GM19238 (cell line): Measurements from ENCODE around the gene DDOST.
A peak's percentile ranks its signal among the peaks of the same experiment; 100 is the strongest.

Experiments used
- DNase-seq: peaks from one replicate; pipeline ENCODE4 v3.0.0; 2011; ENCODE audit warnings: low spot score; ENCODE audit not compliant: insufficient read length

DDOST gene

GRCh38 chr1:20660847-20661206, 342 bp downstream of the DDOST start:
- DNase-seq, result no peak

GRCh38 chr1:20660363-20660762, 806 bp downstream of the DDOST start:
- DNase-seq, result no peak

GRCh38 chr1:20658166-20658915, 2.8 kb downstream of the DDOST start:
- no peak for DNase-seq

GRCh38 chr1:20657024-20657423, 4.1 kb downstream of the DDOST start:
- DNase-seq, result no peak

- no peak for DNase-seq
These were observed 7.0 kb downstream of the DDOST start for GRCh38 chr1:20654104-20654690.

GRCh38 chr1:20652300-20652699, 8.9 kb downstream of the DDOST start:
- DNase-seq, result no peak

GRCh38 chr1:20648946-20649345, 12.2 kb downstream of the DDOST start:
- no peak for DNase-seq

- DNase-seq, result no peak
These were observed 12.7 kb downstream of the DDOST start for GRCh38 chr1:20648438-20648837.

- DNase-seq, result no peak
These were observed 15.8 kb downstream of the DDOST start for GRCh38 chr1:20645414-20645813.

- DNase-seq, result no peak
These were observed 16.8 kb downstream of the DDOST start for GRCh38 chr1:20644416-20644815.

GRCh38 chr1:20643080-20643479, 18.1 kb downstream of the DDOST start:
- DNase-seq, result no peak

- no peak for DNase-seq
These were observed 19.2 kb downstream of the DDOST start for GRCh38 chr1:20641975-20642374.

GRCh38 chr1:20640183-20640597, 21.0 kb downstream of the DDOST start:
- peak; percentile 48 for DNase-seq

- no peak for DNase-seq
These were observed 24.3 kb downstream of the DDOST start for GRCh38 chr1:20636785-20637347.

GRCh38 chr1:20634594-20635084, 26.5 kb downstream of the DDOST start:
- DNase-seq, result no peak

GRCh38 chr1:20634065-20634593, 27.0 kb downstream of the DDOST start:
- DNase-seq, result no peak

- peak; percentile 83 for DNase-seq
These were observed 27.7 kb downstream of the DDOST start, which contains the start of gene PINK1 for GRCh38 chr1:20633190-20634064. Gene PINK1, plus strand, starts transcription at chr1:20633458. Its CDS starts 91 bp downstream, at chr1:20633549.

- DNase-seq, result no peak
These were observed 28.8 kb downstream of the DDOST start for GRCh38 chr1:20632386-20632785.

GRCh38 chr1:20630729-20631128, 30.4 kb downstream of the DDOST start:
- no peak for DNase-seq

GRCh38 chr1:20626524-20626923, 34.6 kb downstream of the DDOST start:
- no peak for DNase-seq

GRCh38 chr1:20626098-20626427, 35.1 kb downstream of the DDOST start:
- no peak for DNase-seq
